GM19035 (cell line): Measurements from ENCODE around the gene C1orf116.

Experiments used
- ATAC-seq: cut with Tn5 transposase; IDR thresholded peaks from one replicate; pipeline ENCODE4 v1.9.1; 2021; ENCODE audit not compliant: unreplicated experiment

The C1orf116 gene

DNA sequence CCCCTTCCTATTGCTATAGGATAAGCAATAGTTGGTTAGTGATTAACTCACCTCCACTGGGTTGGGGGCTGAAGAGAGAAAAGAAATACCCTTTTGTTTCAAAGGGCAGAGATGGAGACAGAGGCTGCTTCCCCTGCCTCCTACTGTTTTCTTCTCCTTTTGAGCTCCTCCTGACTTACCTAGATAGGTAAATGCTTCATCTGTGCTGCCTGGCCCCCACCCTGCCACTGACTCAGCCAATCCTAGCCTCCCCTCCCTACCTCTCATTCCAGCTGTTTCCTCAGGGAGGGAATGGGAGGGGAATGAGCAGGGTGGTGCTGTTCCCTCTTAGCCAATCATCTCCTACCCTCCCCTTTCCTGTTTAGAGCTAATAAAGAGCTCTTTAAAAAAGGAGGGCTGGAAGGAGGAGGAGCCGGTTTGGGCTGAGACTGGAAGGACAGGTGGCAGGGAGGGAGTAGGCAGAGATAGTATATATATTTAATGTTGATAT lies at the start of gene C1orf116:
Gene C1orf116 (minus strand): TSS at position 229 of the 490 bp plus-strand sequence. CDS start 5,158 bp downstream, outside the sequence.
- no peak for ATAC-seq

GRCh38 chr1:207081806-207082205 lies 49.2 kb upstream of the C1orf116 start:
- no peak for ATAC-seq

- ATAC-seq, result no peak
These were observed 48.5 kb upstream of the C1orf116 start for GRCh38 chr1:207081088-207081487.

DNA sequence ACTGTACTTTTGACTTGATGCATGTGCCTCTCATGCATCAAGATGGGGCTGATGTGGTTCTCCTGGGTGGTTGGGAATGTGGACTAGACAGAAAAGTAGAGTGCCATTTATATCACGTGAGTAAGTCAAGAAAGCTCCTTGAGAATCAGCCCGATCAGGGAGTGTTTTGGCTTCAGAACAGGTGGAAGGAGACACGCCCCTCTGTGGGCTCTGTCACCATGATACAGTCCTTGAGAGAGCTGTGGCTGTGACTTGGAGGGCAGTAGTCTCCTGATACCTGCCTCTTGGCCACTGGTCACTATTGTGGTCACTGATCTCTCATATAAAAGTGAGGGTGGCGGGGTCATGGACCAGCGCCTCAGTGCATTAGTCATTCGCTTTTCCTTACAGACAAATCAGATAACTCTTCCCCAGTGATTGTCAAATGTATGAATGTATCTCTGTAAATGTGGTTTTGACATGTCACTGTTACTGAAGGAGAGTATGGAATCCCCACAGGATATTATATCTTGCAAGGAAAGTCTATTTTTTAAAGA lies 47.2 kb upstream of the C1orf116 start:
- ATAC-seq, result no peak

- no peak for ATAC-seq
These were observed 46.1 kb upstream of the C1orf116 start for GRCh38 chr1:207078578-207079132.

GRCh38 chr1:207077470-207078377 lies 45.2 kb upstream of the C1orf116 start:
- ATAC-seq, result peak; percentile 65

GRCh38 chr1:207077012-207077411 lies 44.5 kb upstream of the C1orf116 start:
- no peak for ATAC-seq

DNA sequence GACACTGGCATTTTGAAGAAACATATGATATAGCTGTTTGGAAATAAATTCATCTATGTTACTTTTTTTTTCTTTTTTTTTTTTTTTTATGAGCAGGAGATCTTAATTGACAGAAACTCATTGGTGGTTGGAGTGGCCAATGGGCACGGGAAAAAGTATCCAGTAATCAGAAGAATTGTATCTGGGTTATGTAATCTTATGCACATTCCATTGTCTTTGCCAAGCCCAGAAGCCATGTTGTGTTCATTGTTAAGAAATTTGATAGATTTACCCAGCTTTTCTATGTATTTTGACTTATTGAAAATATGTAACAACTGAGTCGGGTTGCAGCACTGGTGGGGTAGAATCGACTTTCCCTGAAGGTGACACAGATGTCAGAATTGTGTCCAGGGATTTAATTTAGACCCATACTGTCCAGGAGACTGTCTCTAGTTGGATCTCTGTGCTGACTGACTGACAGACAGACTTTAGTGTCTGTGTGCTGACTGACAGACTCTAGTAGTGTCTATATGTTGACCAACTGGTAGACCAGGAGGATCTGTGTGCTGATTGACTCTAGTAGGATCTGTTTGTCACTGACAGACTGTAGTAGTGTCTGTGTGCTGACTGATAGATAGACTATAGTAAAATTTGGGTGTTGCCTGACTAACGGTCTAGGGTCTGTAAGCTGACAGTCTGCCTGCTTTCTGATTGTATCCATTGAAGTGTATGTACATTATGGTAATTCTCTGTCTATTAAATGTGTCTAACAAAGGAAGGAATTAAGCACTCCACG lies 43.8 kb upstream of the C1orf116 start:
- ATAC-seq, result no peak

DNA sequence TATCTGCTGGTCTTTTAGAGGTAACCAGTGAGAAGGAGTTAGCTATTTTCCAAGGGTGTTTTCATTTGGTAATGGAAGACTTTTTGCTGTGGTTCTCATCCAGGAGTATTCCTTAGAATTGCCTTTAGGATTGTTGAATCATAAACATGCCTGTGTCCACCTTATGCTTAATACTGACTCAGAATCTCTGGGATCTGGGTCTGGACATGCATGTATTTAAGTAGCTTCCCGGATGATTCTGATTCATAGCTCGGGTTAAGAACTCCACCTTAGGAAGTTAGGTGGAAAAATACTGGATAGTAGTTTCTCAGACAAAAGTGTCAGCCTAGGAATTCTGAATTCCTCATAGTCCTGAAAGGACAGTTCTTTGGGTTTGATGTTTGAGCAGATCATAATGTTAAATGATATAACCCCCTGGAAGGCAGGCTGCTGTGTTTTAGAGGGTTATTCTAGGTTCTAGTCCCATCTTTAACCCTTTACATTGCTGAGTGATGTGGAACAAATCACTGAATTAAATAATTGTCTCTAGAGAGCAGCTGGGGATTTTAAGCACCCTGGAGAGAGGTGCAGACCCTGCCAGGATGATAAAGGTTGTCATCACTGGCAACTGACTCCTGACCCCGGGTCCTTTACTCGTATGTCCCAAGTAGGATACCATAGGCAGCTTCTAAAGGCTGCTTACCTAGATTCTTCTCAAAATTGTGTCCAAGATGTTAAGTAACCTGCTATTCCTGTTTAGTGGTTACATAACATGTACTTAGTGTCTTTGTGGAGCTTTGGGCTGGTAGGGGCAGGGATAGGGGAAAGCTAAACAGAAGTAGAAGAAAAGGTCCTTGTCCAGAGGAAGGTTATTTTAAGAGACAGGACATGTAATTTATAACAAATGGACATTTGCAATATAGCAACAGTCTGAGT lies 41.6 kb upstream of the C1orf116 start:
- no peak for ATAC-seq

DNA sequence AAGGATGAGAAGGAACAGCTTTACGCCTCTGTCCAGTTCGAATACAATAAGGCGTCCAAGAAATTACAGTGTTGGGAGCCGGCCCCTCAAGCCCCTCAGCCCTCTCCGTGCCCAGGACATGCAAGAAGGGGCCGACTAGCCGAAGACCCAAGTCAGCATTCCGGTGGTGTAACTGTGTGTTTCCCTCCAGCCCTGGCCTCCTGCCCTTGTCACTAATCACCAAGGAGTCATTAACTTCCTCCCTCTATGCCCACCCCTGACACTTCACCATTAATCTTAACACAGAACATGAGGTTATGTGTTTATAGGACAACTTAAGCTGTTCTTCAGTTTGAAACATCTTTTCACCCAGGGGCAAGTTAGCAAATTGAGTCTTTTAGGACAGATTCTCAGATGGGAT lies 39.7 kb upstream of the C1orf116 start:
- no peak for ATAC-seq

DNA sequence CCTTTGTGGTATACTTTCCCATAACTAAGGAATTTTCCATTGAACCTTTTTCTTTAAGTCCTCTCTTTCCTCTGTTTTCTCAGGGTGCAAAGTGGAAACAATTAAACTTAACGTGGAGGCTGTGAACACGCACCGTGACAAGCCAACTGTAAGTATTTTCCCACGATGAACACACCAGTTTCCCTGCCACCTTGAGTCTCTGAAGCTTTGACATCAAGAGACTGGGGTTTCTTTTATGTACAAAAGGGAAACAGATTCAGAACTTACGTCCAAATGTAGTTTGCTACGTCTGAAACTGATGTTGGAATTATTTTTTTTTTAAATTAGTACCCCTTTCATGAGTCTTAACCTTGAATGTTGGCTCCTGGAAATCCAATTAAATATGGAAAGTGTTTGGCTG lies 38.9 kb upstream of the C1orf116 start:
- ATAC-seq, result no peak

DNA sequence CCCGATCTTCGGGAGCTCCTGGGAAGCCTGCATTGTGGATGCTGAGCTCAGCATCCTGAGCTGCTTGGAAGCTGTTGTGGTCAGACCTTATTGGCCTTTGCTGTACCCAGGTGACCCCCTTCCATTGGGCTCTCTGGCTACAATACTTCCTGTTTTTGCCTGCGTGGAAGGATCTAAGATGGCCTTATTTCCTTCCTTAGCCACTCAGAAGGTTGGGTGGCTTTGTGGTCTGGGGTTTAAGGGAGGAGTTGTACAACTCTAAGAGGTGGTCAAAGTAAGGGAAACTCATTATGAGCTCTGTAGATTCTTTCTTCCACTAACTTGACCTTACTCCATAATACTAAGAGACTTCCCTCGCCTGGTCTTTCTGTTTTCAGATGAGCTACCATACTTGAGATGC lies 38.3 kb upstream of the C1orf116 start:
- no peak for ATAC-seq

GRCh38 chr1:207069858-207070506 lies 37.4 kb upstream of the C1orf116 start:
- no peak for ATAC-seq

GRCh38 chr1:207069061-207069460 lies 36.5 kb upstream of the C1orf116 start:
- ATAC-seq, result no peak

DNA sequence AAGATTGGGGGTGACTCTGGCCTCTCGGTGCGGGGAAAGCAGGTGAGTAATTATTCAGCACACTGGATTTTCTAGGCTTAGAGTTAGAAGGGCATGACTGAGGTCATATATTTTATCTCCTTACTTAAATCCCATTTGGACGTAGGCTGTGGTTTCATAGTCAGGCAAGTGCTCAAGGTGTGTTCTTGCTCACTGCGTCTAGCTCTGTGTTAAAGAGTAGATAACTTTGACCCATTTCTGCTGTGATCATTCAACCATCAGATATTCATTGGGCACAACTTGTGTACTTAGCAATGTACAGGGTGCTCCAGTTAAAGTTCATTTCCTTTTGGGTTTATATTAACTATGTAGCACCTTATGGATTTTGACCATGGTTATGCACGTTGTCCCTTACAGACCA lies 35.1 kb upstream of the C1orf116 start:
- no peak for ATAC-seq

- no peak for ATAC-seq
These were observed 34.6 kb upstream of the C1orf116 start for GRCh38 chr1:207067185-207067584.

- ATAC-seq, result no peak
These were observed 32.0 kb upstream of the C1orf116 start for GRCh38 chr1:207064561-207064960.

DNA sequence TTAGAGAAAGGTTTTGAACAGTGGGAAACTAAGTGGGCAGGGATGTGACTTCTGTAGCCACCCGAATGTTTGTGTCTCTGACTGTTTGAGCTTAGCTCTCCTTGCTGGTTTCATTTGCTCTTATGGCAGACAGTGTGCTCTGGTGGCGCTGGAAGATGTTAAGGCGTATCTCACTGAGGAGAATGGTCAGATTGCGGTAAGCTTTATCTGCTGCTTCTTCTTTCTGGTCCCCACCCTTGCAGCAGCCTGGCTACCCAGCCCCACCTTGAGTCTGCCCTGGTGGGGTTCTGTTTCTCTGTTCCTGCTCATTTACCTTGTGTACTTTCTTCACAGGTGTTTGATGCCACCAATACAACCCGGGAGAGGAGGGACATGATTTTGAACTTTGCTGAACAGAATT lies 30.5 kb upstream of the C1orf116 start:
- ATAC-seq, result no peak

GRCh38 chr1:207062058-207062457 lies 29.5 kb upstream of the C1orf116 start:
- ATAC-seq, result no peak

GRCh38 chr1:207060596-207060995 lies 28.0 kb upstream of the C1orf116 start:
- ATAC-seq, result no peak
